WI38 (cell line): ENCODE results near the gene STYK1.

ENCODE experiments used
- H3K4me3 ChIP-seq: 2 replicates; pipeline ENCODE4 v1.5.1; 2011; ENCODE audit warnings: low read depth, mild to moderate bottlenecking, control low read depth, low read length
- CTCF ChIP-seq: IDR thresholded peaks from 2 replicates; pipeline ENCODE4 v1.5.1; 2012; ENCODE audit warnings: low read depth, mild to moderate bottlenecking, control low read depth, low read length

The STYK1 gene

GRCh38 chr12:10571141-10571540 lies 102.7 kb downstream of the STYK1 start:
- no peak overlapping the region for H3K4me3 ChIP-seq
- no peak for TF ChIP-seq CTCF
